GM12878 (cell line): ENCODE results near the gene PHLDB1. TPM values are rescaled to one million over a fixed set of nuclear protein-coding genes. Genes with fewer than 3 reads are reported as not detected.

Experiments
- ATAC-seq: fragments of 200-7000 bp; cut with Tn5 transposase; 3 replicates; pipeline ENCODE4 v1.9.1; 2020; ENCODE audit warnings: mild to moderate bottlenecking, moderate library complexity
- BruUV-seq: library from RNA; stranded (reverse); fragments of 400-500 nt; replicated peaks from 2 replicates; lab custom pipeline; 2021; lab: Mats Ljungman, UMichigan
- CTCF ChIA-PET: fragments of 300-600 bp; sonication (Branson Sonifier 250); formaldehyde crosslinking; extraction: SDS; loops from one replicate; lab custom pipeline; 2021; ENCODE audit warnings: inconsistent platforms; lab: Yijun Ruan, JAX
- POLR2A ChIA-PET: fragments of 350-600 bp; formaldehyde crosslinking; extraction: SDS; loops from one replicate; lab custom pipeline; 2021; ENCODE audit warnings: inconsistent platforms; lab: Charles Lee
- RAD21 ChIA-PET: fragments of 300-600 bp; sonication (Branson Sonifier 250); formaldehyde crosslinking; loops from one replicate; lab custom pipeline; 2023; ENCODE audit warnings: antibody characterized with exemption; ENCODE audit not compliant: unreplicated experiment; lab: Charles Lee
- SMC1A ChIA-PET: fragments of 300-600 bp; sonication (Branson Sonifier 250); formaldehyde crosslinking; loops from one replicate; lab custom pipeline; 2023; ENCODE audit not compliant: unreplicated experiment, uncharacterized antibody; lab: Charles Lee
- DNase-seq: peaks from one replicate; pipeline ENCODE4 v3.0.0-alpha.2; 2011; ENCODE audit warnings: low read depth, low spot score
- FAIRE-seq: peaks from 3 replicates; lab custom pipeline; 2011; peaks lifted over from hg19 to GRCh38; lab: Jason Lieb, UNC
- H2AFZ ChIP-seq: 2 replicates; pipeline ENCODE4 v1.6.0; 2011; ENCODE audit warnings: low read depth, low read length, control low read depth; ENCODE audit not compliant: control insufficient read depth
- H3K27ac ChIP-seq: 2 replicates; pipeline ENCODE4 v1.5.1; 2011; ENCODE audit warnings: control low read depth; ENCODE audit not compliant: control insufficient read depth, insufficient read depth
- H3K27me3 ChIP-seq, 2 experiments: replicated peaks in 1 of 2; 2 replicates each; pipeline versions ENCODE4 v1.6.0 to v1.6.1; 2011; ENCODE audit warnings: low read length in 1 of 2; ENCODE audit not compliant: control insufficient read depth in 2 of 2, insufficient read depth in 2 of 2
- H3K36me3 ChIP-seq, 2 experiments: 2 replicates each; pipeline ENCODE4 v1.5.1; 2011; ENCODE audit warnings: low read length in 1 of 2; ENCODE audit not compliant: control insufficient read depth in 2 of 2, insufficient read depth in 2 of 2
- H3K4me1 ChIP-seq: 2 replicates; pipeline ENCODE4 v1.6.1; 2011; ENCODE audit warnings: mild to moderate bottlenecking, low read length, moderate library complexity, mixed read lengths; ENCODE audit not compliant: control insufficient read depth, insufficient read depth
- H3K4me2 ChIP-seq: 2 replicates; pipeline ENCODE4 v1.6.0; 2011; ENCODE audit warnings: control low read depth; ENCODE audit not compliant: control insufficient read depth, insufficient read depth
- H3K4me3 ChIP-seq: fragments of 200-600 bp; sonication (generic); 2 replicates; pipeline ENCODE4 v1.5.1; 2016
- H3K79me2 ChIP-seq: 2 replicates; pipeline ENCODE4 v1.6.0; 2011; ENCODE audit warnings: low read length; ENCODE audit not compliant: control insufficient read depth, insufficient read depth
- H3K9ac ChIP-seq: 2 replicates; pipeline ENCODE4 v1.8.0; 2011; ENCODE audit warnings: low read length, control low read depth, mixed read lengths; ENCODE audit not compliant: control insufficient read depth, insufficient read depth
- H3K9me3 ChIP-seq: replicated peaks from 3 replicates; pipeline ENCODE4 v1.5.1; 2011; ENCODE audit warnings: mild to moderate bottlenecking, low read length; ENCODE audit not compliant: control insufficient read depth, insufficient read depth
- H4K20me1 ChIP-seq: 2 replicates; pipeline ENCODE4 v1.6.0; 2011; ENCODE audit not compliant: control insufficient read depth, insufficient read depth
- BACH1 ChIP-seq: fragments of 450-650 bp; IDR thresholded peaks from 2 replicates; pipeline ENCODE4 v1.6.1; 2017; ENCODE audit warnings: mild to moderate bottlenecking, borderline replicate concordance
- BHLHE40 ChIP-seq, 2 experiments: fragments of 450-650 bp in 1 of 2; IDR thresholded peaks; 2 replicates each; pipeline ENCODE4 v1.6.1; 2011 to 2017; ENCODE audit warnings: low read depth in 2 of 2, borderline replicate concordance in 1 of 2, improper control_type of control experiment in 1 of 2, low read length in 1 of 2, mild to moderate bottlenecking in 1 of 2
- CBFB ChIP-seq: IDR thresholded peaks from 2 replicates; pipeline ENCODE4 v1.6.1; 2016; ENCODE audit warnings: antibody characterized with exemption, low read depth
- DPF2 ChIP-seq: fragments of 450-650 bp; IDR thresholded peaks from 2 replicates; pipeline ENCODE4 v1.6.1; 2017; ENCODE audit warnings: mild to moderate bottlenecking
- E2F4 ChIP-seq: IDR thresholded peaks from 2 replicates; pipeline ENCODE4 v1.6.1; 2012; ENCODE audit warnings: low read depth, low read length, improper control_type of control experiment
- IRF4 ChIP-seq: IDR thresholded peaks from 2 replicates; pipeline ENCODE4 v1.6.1; 2011; ENCODE audit warnings: low read depth, low read length
- JUNB ChIP-seq: IDR thresholded peaks from 2 replicates; pipeline ENCODE4 v1.6.1; 2016; ENCODE audit warnings: antibody characterized with exemption, mild to moderate bottlenecking
- MEF2B ChIP-seq: fragments of 450-650 bp; IDR thresholded peaks from 2 replicates; pipeline ENCODE4 v1.6.1; 2018; ENCODE audit warnings: mild to moderate bottlenecking, moderate library complexity; ENCODE audit not compliant: partially characterized antibody, poor library complexity, severe bottlenecking
- NRF1 ChIP-seq: conservative IDR thresholded peaks from 2 replicates; pipeline ENCODE4 v1.6.1; 2011; ENCODE audit warnings: mild to moderate bottlenecking, low read depth, low read length, improper control_type of control experiment
- POLR2AphosphoS2 ChIP-seq: IDR thresholded peaks from 2 replicates; pipeline ENCODE4 v1.6.1; 2011; ENCODE audit warnings: low read depth, mild to moderate bottlenecking, low read length, improper control_type of control experiment, moderate library complexity
- POLR2AphosphoS5 ChIP-seq: IDR thresholded peaks from 2 replicates; pipeline ENCODE4 v1.6.1; 2011; ENCODE audit warnings: mild to moderate bottlenecking, low read length, inconsistent platforms
- RAD21 ChIP-seq: IDR thresholded peaks from 2 replicates; pipeline ENCODE4 v1.6.1; 2011; ENCODE audit warnings: mild to moderate bottlenecking, low read depth, low read length, moderate library complexity; ENCODE audit not compliant: insufficient read depth
- SMAD5 ChIP-seq: IDR thresholded peaks from 2 replicates; pipeline ENCODE4 v1.6.1; 2016; ENCODE audit warnings: antibody characterized with exemption, low read depth
- ZBTB4 ChIP-seq: fragments of 450-650 bp; formaldehyde crosslinking; IDR thresholded peaks from 2 replicates; pipeline ENCODE4 v1.4.0; 2022; ENCODE audit warnings: mild to moderate bottlenecking, moderate library complexity
- ZNF24 ChIP-seq: fragments of 450-650 bp; IDR thresholded peaks from 2 replicates; pipeline ENCODE4 v1.6.1; 2017; ENCODE audit warnings: antibody characterized with exemption, mild to moderate bottlenecking
- WGBS: methylation state at CpG from one replicate; pipeline ENCODE4 v1.1.6; 2016; ENCODE audit warnings: low lambda C conversion rate; ENCODE audit not compliant: insufficient replicate concordance, insufficient coverage; ENCODE audit errors: missing lambda C conversion rate; 5-methylcytosine and 5-hydroxymethylcytosine counted together
- in situ Hi-C: fragments of 300-500 bp; cut with MboI; formaldehyde crosslinking; loops from 9 replicates; pipeline ENCODE4 v1.14.3; 2018; ENCODE audit warnings: mixed read lengths
- intact Hi-C: fragments of 100-400 bp; cut with micrococcal nuclease; formaldehyde crosslinking; loops from one replicate; pipeline ENCODE4 v1.14.2; 2022; ENCODE audit not compliant: unreplicated experiment
- microRNA-seq: library from miRNA; unstranded; fragments of <30 nt; microRNA quantifications from one replicate; pipeline ENCODE4, GENCODE V29; 2018
- polyA plus RNA-seq, 11 experiments: library from polyadenylated mRNA; depleted of rRNA in 4 of 11; unstranded in 6 of 11; stranded (reverse) in 5 of 11; fragments of >200 nt; fragmentation: Nextera tagmentation in 4 of 11; fragmentation: Illumina TruSeq in 1 of 11; extraction: Ambion mirVana in 4 of 11; extraction: Trizol in 1 of 11; gene quantifications; 1 replicate in 1 of 11; 2 replicates in 10 of 11; pipeline versions ENCODE4 v1.2.1 to v1.2.3, GENCODE V29; 2011 to 2016; ENCODE audit warnings: inconsistent platforms in 2 of 11, missing spikeins in 2 of 11, low read depth in 1 of 11
- small RNA-seq: library from RNA; depleted of rRNA; stranded (forward); fragments of <200 nt; gene quantifications from one replicate; pipeline ENCODE3, GENCODE V24; 2014
- total RNA-seq, 4 experiments: library from RNA; depleted of rRNA in 3 of 4; stranded (reverse); fragments of >200 nt in 3 of 4; fragmentation: Illumina TruSeq in 1 of 4; extraction: Trizol in 1 of 4; gene quantifications; 2 replicates each; pipeline versions ENCODE4 v1.2.1 to v1.2.3, GENCODE V29; 2013 to 2021

The PHLDB1 gene
- total and polyA plus RNA-seq, 10 of the 15 experiments (the other 5 are each of a cell fraction or from before 2014, with no cell fraction given): 0.03 to 0.26 (median 0.18) TPM; not detected in 4

GRCh38 chr11:118706546-118706825, 99.1 kb downstream of the PHLDB1 start:
- in situ Hi-C loops (no loop called here), intact Hi-C loops (no loop called here)
- no peak for DNase-seq
- FAIRE-seq: no peak
- no peak overlapping the region for H3K4me2 ChIP-seq
- no peak overlapping the region for H3K27ac ChIP-seq
- peaks cover 15% of the 10 kb centered on the region for H3K4me1 ChIP-seq
- POLR2A ChIA-PET: no interaction called here
- no peaks in the 10 kb centered on the region for H3K79me2 ChIP-seq
- no peak overlapping the region for H3K9ac ChIP-seq
- ATAC-seq: no peak
- no peaks in the 10 kb centered on the region for H3K9me3 ChIP-seq
- no peak overlapping the region for H3K4me3 ChIP-seq
- H4K20me1 ChIP-seq: no peaks in the 10 kb centered on the region
- H3K36me3 ChIP-seq: no peaks in the 10 kb centered on the region
- SMC1A ChIA-PET: no interaction called here
- 78% methylated on average over 7 of the region's 7 CpGs for WGBS
- no peak overlapping the region for H2AFZ ChIP-seq
- TF ChIP-seq JUNB: no peak
- no peak for TF ChIP-seq ZNF24
- no peak for TF ChIP-seq BACH1
- TF ChIP-seq POLR2AphosphoS2: no peak
- TF ChIP-seq MEF2B: no peak
- no peak for TF ChIP-seq E2F4
- TF ChIP-seq CBFB: no peak
- no peak for TF ChIP-seq NRF1
- TF ChIP-seq IRF4: no peak
- TF ChIP-seq SMAD5: no peak
- TF ChIP-seq BHLHE40 (IDR thresholded peaks at IDR 0.05; ENCODE audit: borderline replicate concordance in 1 of 2, low read depth in 2 of 2, low read length in 1 of 2): no peak
- no peak for TF ChIP-seq DPF2
- TF ChIP-seq ZBTB4 (CRISPR knock-in tag): no peak
- TF ChIP-seq POLR2AphosphoS5: no peak
- TF ChIP-seq RAD21: no peak
- no TSS peak for BruUV-seq
- no peaks in the 10 kb centered on the region for H3K27me3 ChIP-seq
- CTCF ChIA-PET: no interaction called here
- RAD21 ChIA-PET: no interaction called here

Small RNAs within 50 kb of the gene (microRNA-seq; reads per million reads assigned to microRNA genes)
- gene MIR6716: not detected

Small RNAs within 50 kb of the gene (small RNA-seq; reads per million reads assigned to genes)
- not detected for gene RNU6-1157P
- gene RNU6-376P: not detected

Other genes starting within 250 kb of the PHLDB1 start
Only the 7 nearest of the 9 such genes appear.
- gene KMT2A, start 171.1 kb upstream of the PHLDB1 start, total RNA-seq (2014; rRNA removed): 24.9 and 25.2 TPM in 2 replicates
- 28.1 and 30.4 TPM in 2 replicates for gene KMT2A, start 171.1 kb upstream of the PHLDB1 start, total RNA-seq (2014; rRNA removed; fragmentation: Illumina TruSeq; extraction: Trizol)
- gene KMT2A, start 171.1 kb upstream of the PHLDB1 start, total RNA-seq (2021): 52.6 and 56.9 TPM in 2 replicates
- gene KMT2A, start 171.1 kb upstream of the PHLDB1 start, polyA plus RNA-seq (2011; rRNA removed): 25.7 and 27.1 TPM in 2 replicates
- 38.6 and 39.0 TPM in 2 replicates for gene KMT2A, start 171.1 kb upstream of the PHLDB1 start, polyA plus RNA-seq (2014; fragmentation: Illumina TruSeq; extraction: Trizol)
- 1 to 10 TPM; 6.1 to 7.4 TPM for gene KMT2A, start 171.1 kb upstream of the PHLDB1 start, polyA plus RNA-seq (2014; fragmentation: Nextera tagmentation; extraction: Ambion mirVana)
- 25.4 and 28.9 TPM in 2 replicates for gene KMT2A, start 171.1 kb upstream of the PHLDB1 start, polyA plus RNA-seq (2014; rRNA removed)
- 10 to 100 TPM; 11.2 to 12.7 TPM for gene KMT2A, start 171.1 kb upstream of the PHLDB1 start, polyA plus RNA-seq (2016; fragmentation: Nextera tagmentation; extraction: Ambion mirVana)
- gene TTC36, start 80.1 kb upstream of the PHLDB1 start, total RNA-seq (2014; rRNA removed): 0.49 TPM in 1 of 2 replicates, not detected in the other
- not detected in 2 replicates for gene TTC36, start 80.1 kb upstream of the PHLDB1 start, total RNA-seq (2014; rRNA removed; fragmentation: Illumina TruSeq; extraction: Trizol)
- 0.27 TPM in 1 of 2 replicates, not detected in the other for gene TTC36, start 80.1 kb upstream of the PHLDB1 start, total RNA-seq (2021)
- gene TTC36, start 80.1 kb upstream of the PHLDB1 start, polyA plus RNA-seq (2011; rRNA removed): not detected in 2 replicates
- gene TTC36, start 80.1 kb upstream of the PHLDB1 start, polyA plus RNA-seq (2014; fragmentation: Illumina TruSeq; extraction: Trizol): not detected in 2 replicates
- not detected for gene TTC36, start 80.1 kb upstream of the PHLDB1 start, polyA plus RNA-seq (2014; fragmentation: Nextera tagmentation; extraction: Ambion mirVana)
- 0.22 and 0.28 TPM in 2 replicates for gene TTC36, start 80.1 kb upstream of the PHLDB1 start, polyA plus RNA-seq (2014; rRNA removed)
- under 1 TPM; 0.59 to 0.78 TPM for gene TTC36, start 80.1 kb upstream of the PHLDB1 start, polyA plus RNA-seq (2016; fragmentation: Nextera tagmentation; extraction: Ambion mirVana)
- gene TMEM25, start 76.4 kb upstream of the PHLDB1 start, total RNA-seq (2014; rRNA removed): 7.9 and 13.9 TPM in 2 replicates
- 4.6 and 5.2 TPM in 2 replicates for gene TMEM25, start 76.4 kb upstream of the PHLDB1 start, total RNA-seq (2014; rRNA removed; fragmentation: Illumina TruSeq; extraction: Trizol)
- 8.5 and 10.2 TPM in 2 replicates for gene TMEM25, start 76.4 kb upstream of the PHLDB1 start, total RNA-seq (2021)
- 3.3 and 5.2 TPM in 2 replicates for gene TMEM25, start 76.4 kb upstream of the PHLDB1 start, polyA plus RNA-seq (2011; rRNA removed)
- gene TMEM25, start 76.4 kb upstream of the PHLDB1 start, polyA plus RNA-seq (2014; fragmentation: Illumina TruSeq; extraction: Trizol): 3.5 and 7.5 TPM in 2 replicates
- gene TMEM25, start 76.4 kb upstream of the PHLDB1 start, polyA plus RNA-seq (2014; fragmentation: Nextera tagmentation; extraction: Ambion mirVana): 1 to 10 TPM; 1.4 to 1.7 TPM
- 7.9 and 9.4 TPM in 2 replicates for gene TMEM25, start 76.4 kb upstream of the PHLDB1 start, polyA plus RNA-seq (2014; rRNA removed)
- gene TMEM25, start 76.4 kb upstream of the PHLDB1 start, polyA plus RNA-seq (2016; fragmentation: Nextera tagmentation; extraction: Ambion mirVana): 1 to 10 TPM; 8.2 to 9.1 TPM
- 15.4 and 19.3 TPM in 2 replicates for gene IFT46, start 41.7 kb upstream of the PHLDB1 start, total RNA-seq (2014; rRNA removed)
- 15.0 and 15.3 TPM in 2 replicates for gene IFT46, start 41.7 kb upstream of the PHLDB1 start, total RNA-seq (2014; rRNA removed; fragmentation: Illumina TruSeq; extraction: Trizol)
- gene IFT46, start 41.7 kb upstream of the PHLDB1 start, total RNA-seq (2021): 10.3 and 11.2 TPM in 2 replicates
- gene IFT46, start 41.7 kb upstream of the PHLDB1 start, polyA plus RNA-seq (2011; rRNA removed): 26.6 and 29.7 TPM in 2 replicates
- gene IFT46, start 41.7 kb upstream of the PHLDB1 start, polyA plus RNA-seq (2014; fragmentation: Illumina TruSeq; extraction: Trizol): 16.8 and 23.4 TPM in 2 replicates
- gene IFT46, start 41.7 kb upstream of the PHLDB1 start, polyA plus RNA-seq (2014; fragmentation: Nextera tagmentation; extraction: Ambion mirVana): 10 to 100 TPM; 19.4 to 21.6 TPM
- gene IFT46, start 41.7 kb upstream of the PHLDB1 start, polyA plus RNA-seq (2014; rRNA removed): 12.6 and 14.5 TPM in 2 replicates
- 10 to 100 TPM; 14.2 to 16.6 TPM for gene IFT46, start 41.7 kb upstream of the PHLDB1 start, polyA plus RNA-seq (2016; fragmentation: Nextera tagmentation; extraction: Ambion mirVana)
- gene ARCN1, start 35.2 kb upstream of the PHLDB1 start, total RNA-seq (2014; rRNA removed): 72.6 and 79.6 TPM in 2 replicates
- gene ARCN1, start 35.2 kb upstream of the PHLDB1 start, total RNA-seq (2014; rRNA removed; fragmentation: Illumina TruSeq; extraction: Trizol): 88.9 and 99.6 TPM in 2 replicates
- 116 and 118 TPM in 2 replicates for gene ARCN1, start 35.2 kb upstream of the PHLDB1 start, total RNA-seq (2021)
- gene ARCN1, start 35.2 kb upstream of the PHLDB1 start, polyA plus RNA-seq (2011; rRNA removed): 172 and 177 TPM in 2 replicates
- gene ARCN1, start 35.2 kb upstream of the PHLDB1 start, polyA plus RNA-seq (2014; fragmentation: Illumina TruSeq; extraction: Trizol): 152 and 180 TPM in 2 replicates
- 10 to 100 TPM; 33.3 to 47.4 TPM for gene ARCN1, start 35.2 kb upstream of the PHLDB1 start, polyA plus RNA-seq (2014; fragmentation: Nextera tagmentation; extraction: Ambion mirVana)
- gene ARCN1, start 35.2 kb upstream of the PHLDB1 start, polyA plus RNA-seq (2014; rRNA removed): 90.3 and 103 TPM in 2 replicates
- gene ARCN1, start 35.2 kb upstream of the PHLDB1 start, polyA plus RNA-seq (2016; fragmentation: Nextera tagmentation; extraction: Ambion mirVana): 100 to 1,000 TPM; 109 to 114 TPM
- gene TREH, start 72.0 kb downstream of the PHLDB1 start, total RNA-seq (2014; rRNA removed): not detected in 2 replicates
- not detected in 2 replicates for gene TREH, start 72.0 kb downstream of the PHLDB1 start, total RNA-seq (2014; rRNA removed; fragmentation: Illumina TruSeq; extraction: Trizol)
- not detected in 2 replicates for gene TREH, start 72.0 kb downstream of the PHLDB1 start, total RNA-seq (2021)
- not detected in 2 replicates for gene TREH, start 72.0 kb downstream of the PHLDB1 start, polyA plus RNA-seq (2011; rRNA removed)
- gene TREH, start 72.0 kb downstream of the PHLDB1 start, polyA plus RNA-seq (2014; fragmentation: Illumina TruSeq; extraction: Trizol): not detected in 2 replicates
- gene TREH, start 72.0 kb downstream of the PHLDB1 start, polyA plus RNA-seq (2014; fragmentation: Nextera tagmentation; extraction: Ambion mirVana): not detected
- gene TREH, start 72.0 kb downstream of the PHLDB1 start, polyA plus RNA-seq (2014; rRNA removed): not detected in 2 replicates
- not detected for gene TREH, start 72.0 kb downstream of the PHLDB1 start, polyA plus RNA-seq (2016; fragmentation: Nextera tagmentation; extraction: Ambion mirVana)
- gene DDX6, start 183.5 kb downstream of the PHLDB1 start, total RNA-seq (2014; rRNA removed): 55.5 and 56.1 TPM in 2 replicates
- 79.0 and 80.0 TPM in 2 replicates for gene DDX6, start 183.5 kb downstream of the PHLDB1 start, total RNA-seq (2014; rRNA removed; fragmentation: Illumina TruSeq; extraction: Trizol)
- 117 and 119 TPM in 2 replicates for gene DDX6, start 183.5 kb downstream of the PHLDB1 start, total RNA-seq (2021)
- 56.7 and 68.6 TPM in 2 replicates for gene DDX6, start 183.5 kb downstream of the PHLDB1 start, polyA plus RNA-seq (2011; rRNA removed)
- 60.0 and 72.3 TPM in 2 replicates for gene DDX6, start 183.5 kb downstream of the PHLDB1 start, polyA plus RNA-seq (2014; fragmentation: Illumina TruSeq; extraction: Trizol)
- gene DDX6, start 183.5 kb downstream of the PHLDB1 start, polyA plus RNA-seq (2014; fragmentation: Nextera tagmentation; extraction: Ambion mirVana): 10 to 100 TPM in 1 of 2 experiments, 1 to 10 TPM in 1; 6.6 to 20.0 TPM
- 27.0 and 28.7 TPM in 2 replicates for gene DDX6, start 183.5 kb downstream of the PHLDB1 start, polyA plus RNA-seq (2014; rRNA removed)
- 10 to 100 TPM; 38.1 to 42.1 TPM for gene DDX6, start 183.5 kb downstream of the PHLDB1 start, polyA plus RNA-seq (2016; fragmentation: Nextera tagmentation; extraction: Ambion mirVana)